Left lung (tissue), 10 donors: Measurements from ENCODE around the gene TXNL4B. TPM values are rescaled to one million over a fixed set of nuclear protein-coding genes. Genes with fewer than 3 reads are reported as not detected.

Experiments
- ATAC-seq: fragments of 200-7000 bp; cut with Tn5 transposase; one replicate; pipeline ENCODE4 v1.9.1; 2020; ENCODE audit warnings: moderate library complexity
- DNase-seq, 4 donors: peaks; one replicate each; pipeline ENCODE4 v3.0.0-alpha.2; 2013 to 2020
- H3K27ac ChIP-seq, 2 donors: fragments of 200-600 bp; sonication (generic) in 1 of 2; one replicate each; pipeline versions ENCODE4 v1.5.0 to v1.8.0; 2020 to 2021
- H3K27me3 ChIP-seq, 2 donors: fragments of 200-600 bp; sonication (generic) in 1 of 2; one replicate each; pipeline versions ENCODE4 v1.5.0 to v1.8.0; 2020 to 2021
- H3K36me3 ChIP-seq, 2 donors: fragments of 200-600 bp; sonication (generic) in 1 of 2; one replicate each; pipeline versions ENCODE4 v1.5.0 to v1.8.0; 2020 to 2021
- H3K4me1 ChIP-seq, 2 donors: fragments of 200-600 bp; one replicate each; pipeline ENCODE4 v1.8.0; 2021
- H3K4me3 ChIP-seq, 2 donors: fragments of 200-600 bp; sonication (generic) in 1 of 2; one replicate each; pipeline versions ENCODE4 v1.5.0 to v1.8.0; 2020 to 2021; ENCODE audit warnings: mild to moderate bottlenecking in 1 of 2
- H3K9me3 ChIP-seq, 2 donors: fragments of 200-600 bp; sonication (generic) in 1 of 2; one replicate each; pipeline versions ENCODE4 v1.5.0 to v1.8.0; 2020 to 2021
- CTCF ChIP-seq, 2 donors: fragments of 200-600 bp; sonication (generic) in 1 of 2; IDR thresholded peaks; one replicate each; pipeline versions ENCODE4 v1.5.0 to v1.8.0; 2021; ENCODE audit warnings: antibody characterized with exemption in 2 of 2
- intact Hi-C, 2 donors: fragments of 100-400 bp; cut with DNase I; formaldehyde crosslinking; loops; one replicate each; pipeline versions ENCODE4 v1.11.2 to v1.14.2; 2022
- polyA plus RNA-seq, 6 donors: library from polyadenylated mRNA; unstranded; fragments of 120-200 nt; gene quantifications; one replicate each; pipeline ENCODE4 v1.2.1, GENCODE V29; 2013; ENCODE audit not compliant: insufficient read length in 6 of 6
- total RNA-seq, 2 donors: library from RNA; stranded (reverse); fragmentation: NEBNext Ultra II Directional; extraction: Animal tissue kit (Norgen Biotek cat#: 25700); gene quantifications; one replicate each; pipeline ENCODE4 v1.2.1, GENCODE V29; 2021
- donor health status: DM: no; HTN: yes; CAD: no.
- donor health status: DM: no; HTN: no; CAD: no.

Gene TXNL4B
- total and polyA plus RNA-seq, 8 donors: 9.8 to 22.9 (median 20.0) TPM

GRCh38 chr16:72137380-72138063, 44.1 kb upstream of the TXNL4B start:
- Histone ChIP-seq H3K27me3 (no peaks in the 10 kb centered on the region), H3K9me3 (no peaks in the 10 kb centered on the region), H3K36me3 (no peaks in the 10 kb centered on the region), H3K27ac (no peak overlapping the region), H3K4me3 (no peak overlapping the region), H3K4me1 (no peaks in the 10 kb centered on the region)
- no peak for TF ChIP-seq CTCF (IDR thresholded peaks at IDR 0.05)
- intact Hi-C loops: no loop called here
- DNase-seq (peak in 1 of 4 donors; percentile 63), ATAC-seq (no peak)

GRCh38 chr16:72134507-72134906, 41.1 kb upstream of the TXNL4B start:
- Histone ChIP-seq H3K9me3 (no peaks in the 10 kb centered on the region), H3K27me3 (no peaks in the 10 kb centered on the region), H3K4me3 (no peak overlapping the region), H3K36me3 (no peaks in the 10 kb centered on the region), H3K27ac (no peak overlapping the region), H3K4me1 (no peaks in the 10 kb centered on the region)
- DNase-seq (no peak), ATAC-seq (no peak)
- intact Hi-C loops: no loop called here
- no peak for TF ChIP-seq CTCF (IDR thresholded peaks at IDR 0.05)

GRCh38 chr16:72132726-72133125, 39.3 kb upstream of the TXNL4B start:
- H3K4me1 ChIP-seq: no peaks in the 10 kb centered on the region
- no peaks in the 10 kb centered on the region for H3K27me3 ChIP-seq
- H3K4me3 ChIP-seq: no peak overlapping the region
- no peaks in the 10 kb centered on the region for H3K36me3 ChIP-seq
- ATAC-seq (no peak), DNase-seq (no peak)
- intact Hi-C loops: no loop called here
- H3K27ac ChIP-seq: no peak overlapping the region
- no peaks in the 10 kb centered on the region for H3K9me3 ChIP-seq
- TF ChIP-seq CTCF (IDR thresholded peaks at IDR 0.05): no peak

GRCh38 chr16:72131036-72131435, 37.6 kb upstream of the TXNL4B start:
- DNase-seq (no peak), ATAC-seq (peak; percentile 34)
- Histone ChIP-seq H3K9me3 (no peaks in the 10 kb centered on the region), H3K27me3 (no peaks in the 10 kb centered on the region), H3K36me3 (no peaks in the 10 kb centered on the region), H3K4me1 (peaks cover 0 to 4% of the 10 kb centered on the region in 2 donors), H3K4me3 (no peak overlapping the region), H3K27ac (no peak overlapping the region)
- no peak for TF ChIP-seq CTCF (IDR thresholded peaks at IDR 0.05)
- intact Hi-C loops: no loop called here

- ATAC-seq: no peak
- Histone ChIP-seq H3K27me3 (no peaks in the 10 kb centered on the region), H3K36me3 (no peaks in the 10 kb centered on the region), H3K4me1 (peaks cover 0 to 12% of the 10 kb centered on the region in 2 donors), H3K27ac (no peak overlapping the region), H3K4me3 (no peak overlapping the region), H3K9me3 (no peaks in the 10 kb centered on the region)
- no peak for DNase-seq
- intact Hi-C loops: loop anchor here in 1 of 2 donors (10.0 kb wide), 1 partner anchor 335 kb away; no protein-coding TSS in a partner anchor
- no peak for TF ChIP-seq CTCF (IDR thresholded peaks at IDR 0.05)
These were observed 36.7 kb upstream of the TXNL4B start for GRCh38 chr16:72129976-72130656.
